ENCODE data around the gene IQCM.
"Not testable (repeated sequence)": the region's sequence is repeated elsewhere in the genome, so short reads cannot be mapped to it uniquely, and the experiment has no call there.

Gene IQCM

DNA sequence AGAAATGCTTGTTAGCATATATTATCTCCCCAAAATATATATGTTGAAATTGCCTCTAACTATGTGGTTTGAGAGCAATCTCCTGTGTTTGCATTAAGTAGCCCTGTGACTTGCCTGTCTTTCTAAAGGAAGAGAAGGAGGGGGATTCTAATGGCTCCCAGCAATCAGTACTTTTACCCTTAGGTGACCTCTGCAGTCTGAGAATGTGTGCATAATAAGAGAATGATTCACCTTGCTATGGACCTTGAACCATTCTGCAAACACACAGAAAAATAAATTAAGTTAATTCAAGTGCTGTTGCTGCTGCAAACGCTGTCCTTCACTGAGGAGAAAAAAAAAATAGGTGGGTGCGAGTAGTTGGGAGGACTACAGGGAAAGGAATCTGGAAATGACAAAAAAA is 322.2 kb downstream of the IQCM start:
- in situ Hi-C loops (cut with MboI; ENCODE audit: low sequenced_read_pairs), result no loop called here

GRCh38 chr4:149489321-149489720 is 326.3 kb downstream of the IQCM start:
- in situ Hi-C loops (cut with MboI; ENCODE audit: low sequenced_read_pairs), result no loop called here

- in situ Hi-C loops (cut with MboI; ENCODE audit: low sequenced_read_pairs), result no loop called here
Observed at GRCh38 chr4:149486861-149487260, 328.8 kb downstream of the IQCM start.

DNA sequence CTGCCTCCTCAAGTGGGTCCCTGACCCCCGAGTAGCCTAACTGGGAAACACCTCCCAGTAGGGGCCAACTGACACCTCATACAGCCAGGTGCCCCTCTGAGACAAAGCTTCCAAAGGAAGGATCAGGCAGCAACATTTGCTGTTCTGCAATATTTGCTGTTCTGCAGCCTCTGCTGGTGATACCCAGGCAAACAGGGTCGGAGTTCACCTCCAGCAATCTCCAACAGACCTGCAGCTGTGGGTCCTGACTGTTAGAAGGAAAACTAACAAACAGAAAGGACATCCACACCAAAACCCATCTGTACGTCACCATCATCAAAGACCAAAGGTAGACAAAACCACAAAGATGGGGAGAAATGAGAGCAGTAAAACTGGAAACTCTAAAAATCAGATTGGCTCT is 347.0 kb downstream of the IQCM start:
- in situ Hi-C loops (cut with MboI; ENCODE audit: low sequenced_read_pairs), result not testable (repeated sequence)

DNA sequence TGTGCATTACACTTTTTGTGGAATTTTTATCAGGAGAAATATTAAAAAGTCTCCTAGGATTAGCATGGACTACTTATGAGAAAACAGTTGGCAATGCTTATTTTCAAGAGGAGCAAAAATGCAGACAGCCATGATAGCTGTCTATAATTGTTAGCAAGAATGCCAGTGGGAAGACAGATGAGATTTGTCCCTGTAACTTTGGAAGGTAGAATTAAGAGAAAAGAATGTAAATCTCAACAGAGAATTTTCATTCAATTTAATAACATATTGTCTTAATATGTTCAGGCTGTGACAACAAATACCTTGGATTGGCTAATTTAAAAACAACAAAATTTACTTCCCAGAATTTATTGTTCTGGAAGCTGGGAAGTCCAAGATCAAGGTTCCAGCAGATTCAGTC is 349.2 kb downstream of the IQCM start:
- in situ Hi-C loops (cut with MboI; ENCODE audit: low sequenced_read_pairs), result no loop called here

DNA sequence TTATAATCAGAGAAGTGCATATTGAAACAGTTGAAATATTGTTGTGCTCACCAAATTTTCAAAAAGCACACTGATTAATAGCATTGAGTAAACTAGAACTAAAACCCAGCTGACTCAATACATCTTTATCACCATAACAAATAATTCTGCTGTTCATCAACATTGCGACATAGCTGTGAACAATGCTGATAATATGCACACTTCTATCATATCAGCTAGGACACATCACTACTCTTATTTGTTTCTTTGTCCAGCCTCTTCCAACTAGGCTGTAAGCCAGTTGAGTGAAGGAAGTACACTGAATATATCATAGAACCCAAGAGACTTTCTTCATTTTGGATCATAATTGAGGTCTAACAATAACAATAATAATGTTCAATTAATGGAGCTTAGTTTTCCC is 349.7 kb downstream of the IQCM start:
- in situ Hi-C loops (cut with MboI; ENCODE audit: low sequenced_read_pairs), result no loop called here

- in situ Hi-C loops (cut with MboI; ENCODE audit: low sequenced_read_pairs), result no loop called here
Observed at GRCh38 chr4:149443537-149443936, 372.1 kb downstream of the IQCM start.

- in situ Hi-C loops (cut with MboI; ENCODE audit: low sequenced_read_pairs), result no loop called here
Observed at GRCh38 chr4:149441338-149441737, 374.3 kb downstream of the IQCM start.

DNA sequence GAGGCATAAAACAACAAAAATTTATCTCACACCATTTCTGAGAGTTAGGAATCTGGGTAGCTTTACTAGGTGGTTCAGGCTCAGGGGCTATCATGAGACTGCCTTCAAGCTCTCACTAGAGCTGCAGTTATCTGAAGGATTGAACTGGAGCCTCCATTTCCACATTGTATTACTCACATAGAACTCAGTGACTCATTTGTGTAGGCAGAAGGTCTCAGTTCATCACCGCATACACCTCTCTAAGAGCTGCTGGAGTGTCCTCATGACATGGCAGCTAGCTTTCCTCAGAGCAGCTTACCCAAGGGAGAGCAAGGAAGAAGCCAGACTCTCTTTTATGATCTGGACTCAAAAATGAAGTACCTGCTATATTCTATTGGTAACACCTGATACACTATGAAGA is 389.2 kb downstream of the IQCM start:
- in situ Hi-C loops (cut with MboI; ENCODE audit: low sequenced_read_pairs), result no loop called here

DNA sequence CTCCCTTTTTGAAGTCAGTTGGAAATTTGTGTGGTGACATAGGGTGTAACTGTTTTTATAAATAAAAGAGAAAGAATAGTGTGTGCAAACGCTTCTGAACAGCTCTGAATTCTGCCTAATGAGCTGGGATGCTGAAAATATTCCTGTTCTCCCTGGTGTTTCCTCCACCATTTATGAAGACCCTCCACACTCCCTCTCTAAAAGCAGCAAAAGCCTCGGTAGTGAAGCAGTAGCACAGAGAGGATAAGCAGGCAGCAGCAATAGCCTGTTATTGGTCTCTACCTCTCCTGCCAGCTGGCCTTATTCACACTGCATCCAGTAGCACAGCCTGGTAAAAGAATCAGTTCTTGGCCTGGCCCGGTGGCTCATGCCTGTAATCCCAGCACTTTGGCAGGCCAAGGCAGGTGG is 406.1 kb downstream of the IQCM start:
- in situ Hi-C loops (cut with MboI; ENCODE audit: low sequenced_read_pairs), result no loop called here

- in situ Hi-C loops (cut with MboI; ENCODE audit: low sequenced_read_pairs), result no loop called here
Observed at GRCh38 chr4:149409146-149409545, 406.5 kb downstream of the IQCM start.

- in situ Hi-C loops (cut with MboI; ENCODE audit: low sequenced_read_pairs), result no loop called here
Observed at GRCh38 chr4:149404143-149404542, 411.5 kb downstream of the IQCM start.

GRCh38 chr4:149403081-149403480 is 412.6 kb downstream of the IQCM start:
- in situ Hi-C loops (cut with MboI; ENCODE audit: low sequenced_read_pairs), result no loop called here

GRCh38 chr4:149398993-149399392 is 416.6 kb downstream of the IQCM start:
- in situ Hi-C loops (cut with MboI; ENCODE audit: low sequenced_read_pairs), result no loop called here

DNA sequence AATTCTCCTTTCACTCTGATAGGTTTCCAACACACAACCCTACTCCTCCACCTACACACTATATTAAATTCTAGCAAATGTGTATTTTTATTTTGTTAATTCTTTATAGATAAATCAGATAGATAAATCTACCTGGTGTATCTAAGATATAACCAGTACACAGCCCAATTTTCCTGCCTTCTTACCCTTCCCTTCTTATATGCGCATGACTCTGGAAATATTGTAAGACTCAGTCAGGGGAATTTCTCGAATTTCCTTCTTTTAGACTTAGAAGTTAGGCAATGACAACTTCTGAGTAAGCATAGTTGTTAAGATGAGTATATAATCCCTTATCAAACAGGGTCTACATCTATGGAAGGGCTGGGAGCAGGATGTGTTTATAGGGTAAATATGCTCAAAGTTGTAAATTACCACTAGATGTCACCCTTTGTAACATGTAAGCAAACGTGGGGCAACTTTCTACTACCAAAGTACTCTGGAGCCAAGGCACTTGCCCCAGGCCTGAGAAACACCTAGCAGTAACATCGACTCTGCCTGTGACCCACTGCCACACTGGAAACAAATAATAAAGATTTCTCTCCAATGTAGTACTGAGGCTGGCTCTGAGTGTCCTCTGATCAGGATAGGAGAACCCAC is 444.7 kb downstream of the IQCM start:
- in situ Hi-C loops (cut with MboI; ENCODE audit: low sequenced_read_pairs), result loop anchor here (25.0 kb wide), 1 partner anchor 516 kb away; no protein-coding TSS in a partner anchor

- in situ Hi-C loops (cut with MboI; ENCODE audit: low sequenced_read_pairs), result loop anchor here (25.0 kb wide), 1 partner anchor 517 kb away; no protein-coding TSS in a partner anchor
Observed at GRCh38 chr4:149370002-149370401, 445.6 kb downstream of the IQCM start.

DNA sequence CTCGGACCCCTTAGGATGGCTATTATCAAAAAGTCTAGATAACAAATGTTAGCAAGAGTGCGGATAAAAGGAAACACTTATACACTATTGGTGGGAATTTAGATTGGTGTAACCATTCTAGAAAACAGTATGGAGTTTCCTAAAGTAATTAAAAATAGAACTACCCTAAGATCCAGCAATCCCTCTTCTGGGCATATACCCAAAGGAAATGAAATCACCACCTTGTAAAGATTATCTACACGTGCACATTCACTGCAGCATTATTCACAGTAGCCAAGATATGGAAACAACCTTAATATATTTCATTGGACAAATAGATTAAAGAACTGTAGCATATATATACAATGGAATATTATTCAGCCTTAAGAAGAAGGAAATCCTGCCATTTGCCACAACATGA is 462.4 kb downstream of the IQCM start:
- in situ Hi-C loops (cut with MboI; ENCODE audit: low sequenced_read_pairs), result loop anchor here (25.0 kb wide), 1 partner anchor 534 kb away; no protein-coding TSS in a partner anchor

DNA sequence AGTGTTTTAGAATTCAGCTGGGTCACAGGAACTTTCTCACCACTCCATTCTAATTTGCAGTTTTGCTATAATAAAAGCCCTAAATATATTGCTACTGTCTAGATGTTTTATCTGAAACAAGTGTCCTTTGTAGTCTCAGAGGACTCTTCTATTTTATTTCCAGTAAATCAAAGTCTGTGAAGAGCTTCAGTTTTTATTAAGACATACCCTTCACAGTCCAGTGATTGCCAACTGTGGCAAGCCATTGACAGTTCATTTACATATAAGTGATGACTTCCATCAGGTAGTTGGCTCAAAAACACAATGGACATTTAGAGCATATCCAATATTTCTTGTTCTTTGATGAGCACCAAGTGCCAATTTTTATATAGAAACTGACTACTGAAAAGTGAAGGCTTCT is 466.1 kb downstream of the IQCM start:
- in situ Hi-C loops (cut with MboI; ENCODE audit: low sequenced_read_pairs), result no loop called here

DNA sequence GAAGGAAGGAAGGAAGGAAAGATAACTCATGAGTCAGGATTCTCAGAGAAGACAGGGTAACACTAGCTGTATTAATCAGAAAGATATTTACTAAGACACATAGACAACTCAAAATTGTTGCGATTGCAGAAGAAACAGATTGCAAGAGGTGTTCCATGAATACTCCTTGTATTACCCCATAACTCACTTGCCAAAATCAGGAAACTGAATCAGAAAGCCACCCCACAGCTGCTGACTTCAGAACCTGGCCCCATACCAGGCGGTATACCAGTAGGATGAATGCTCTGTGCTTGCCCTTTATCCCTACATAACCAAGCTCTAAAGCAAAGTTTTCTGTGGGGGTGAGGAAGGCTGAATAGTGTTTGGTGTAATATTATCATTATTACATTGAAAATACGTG is 468.5 kb downstream of the IQCM start:
- in situ Hi-C loops (cut with MboI; ENCODE audit: low sequenced_read_pairs), result no loop called here

- in situ Hi-C loops (cut with MboI; ENCODE audit: low sequenced_read_pairs), result no loop called here
Observed at GRCh38 chr4:149345424-149345823, 470.2 kb downstream of the IQCM start.

- in situ Hi-C loops (cut with MboI; ENCODE audit: low sequenced_read_pairs), result no loop called here
Observed at GRCh38 chr4:149344436-149344835, 471.2 kb downstream of the IQCM start.

- in situ Hi-C loops (cut with MboI; ENCODE audit: low sequenced_read_pairs), result no loop called here
Observed at GRCh38 chr4:149343614-149344013, 472.0 kb downstream of the IQCM start.

GRCh38 chr4:149341117-149341516 is 474.5 kb downstream of the IQCM start:
- in situ Hi-C loops (cut with MboI; ENCODE audit: low sequenced_read_pairs), result not testable (repeated sequence)

Data from HL-60/S4 treated with phorbol 12-myristate 13-acetate at 8.2 ng/mL for 4 days and 3 days (cell line).